GM21528 (cell line): Measurements from ENCODE around the gene MZT2B.
"Not testable (repeated sequence)": the region's sequence is repeated elsewhere in the genome, so short reads cannot be mapped to it uniquely, and the experiment has no call there.

Experiments
- ATAC-seq: cut with Tn5 transposase; IDR thresholded peaks from one replicate; pipeline ENCODE4 v1.9.1; 2021; ENCODE audit warnings: mild to moderate bottlenecking, moderate library complexity; ENCODE audit not compliant: unreplicated experiment, low FRiP score

Gene MZT2B

DNA sequence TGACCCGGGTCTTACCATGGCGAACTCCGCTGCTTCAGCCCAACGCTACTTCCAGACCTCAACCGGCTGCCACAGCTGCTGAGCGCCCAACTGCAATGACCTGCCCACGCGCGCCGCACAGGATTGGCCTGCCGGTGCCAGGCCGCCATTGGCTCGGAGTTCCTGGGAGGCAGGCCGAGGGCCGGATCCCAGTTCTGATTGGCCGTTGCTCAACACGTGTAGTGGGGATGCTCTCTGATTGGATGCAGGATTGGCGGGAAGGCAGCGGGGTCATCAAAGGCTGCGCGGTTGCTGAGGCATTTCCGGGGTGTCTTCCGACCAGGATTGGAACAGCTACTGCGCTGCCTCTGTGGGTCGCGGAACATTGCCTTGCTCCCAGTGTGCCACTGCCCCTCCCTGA, 16.3 kb downstream of the MZT2B start, which contains the start of gene TUBA3E:
Gene TUBA3E (minus strand): TSS at position 97 of the 400 bp plus-strand sequence. CDS start 79 bp downstream, at position 18.
- ATAC-seq, result no peak

DNA sequence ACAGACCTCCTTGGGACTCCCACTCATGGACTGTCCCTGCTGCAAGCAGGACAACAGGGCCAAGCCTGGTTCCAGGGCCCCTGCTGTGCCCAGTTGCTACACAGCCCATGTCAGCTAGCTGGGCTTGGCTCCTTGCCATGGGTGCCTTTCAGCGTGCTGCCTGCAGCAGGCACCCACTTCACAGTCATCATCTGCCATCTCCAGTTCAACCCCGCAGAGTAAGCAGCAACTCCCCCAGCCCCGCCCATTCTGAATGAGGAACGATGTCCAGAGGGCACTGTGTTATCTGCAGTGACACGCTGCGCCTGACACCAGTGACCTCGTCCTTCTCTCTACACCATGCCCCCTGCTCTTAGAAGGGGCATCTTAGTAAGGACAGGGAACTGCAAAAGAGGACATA, 20.5 kb downstream of the MZT2B start:
- ATAC-seq, result not testable (repeated sequence)

DNA sequence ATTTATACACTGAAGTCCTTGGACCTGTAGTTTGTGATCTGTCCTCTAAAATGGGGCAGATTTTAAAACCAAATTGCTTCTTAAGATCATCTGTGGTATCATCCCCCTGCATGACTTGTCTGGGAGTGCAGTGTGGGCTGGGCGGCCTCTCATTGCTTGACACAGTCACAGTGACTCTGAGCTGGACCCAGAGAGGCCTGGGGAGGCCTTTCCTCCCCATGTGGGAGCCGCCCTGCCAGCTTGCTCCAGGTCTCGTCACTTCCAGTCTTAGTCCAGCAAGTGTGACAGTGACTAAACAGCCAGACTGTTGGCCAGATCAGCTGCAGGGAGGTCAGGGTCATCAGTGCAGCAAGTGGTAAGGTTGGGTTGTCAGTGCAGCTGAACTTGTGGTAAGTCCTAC, 21.1 kb downstream of the MZT2B start:
- ATAC-seq, result not testable (repeated sequence)

DNA sequence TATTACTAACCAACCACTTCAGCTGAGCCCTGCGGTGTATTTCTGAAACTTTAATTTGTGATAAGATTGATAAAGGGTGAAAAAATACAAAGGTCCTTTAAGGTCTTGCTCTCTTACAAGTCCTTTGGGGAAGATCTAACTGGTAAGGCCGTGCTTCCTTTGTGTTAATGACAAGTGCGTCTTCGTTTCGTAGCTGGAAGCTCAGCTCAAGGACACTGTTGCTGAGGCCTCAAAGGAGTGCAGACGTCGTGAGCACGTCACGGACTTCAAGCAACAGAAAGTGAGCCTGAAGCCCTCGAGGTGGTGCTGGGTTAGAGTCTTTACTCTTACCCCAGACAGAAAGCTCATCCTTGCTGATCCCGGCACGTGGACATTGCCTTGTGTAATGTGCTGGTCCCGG, 25.0 kb downstream of the MZT2B start:
- ATAC-seq, result not testable (repeated sequence)

GRCh38 chr2:130219147-130219546, 37.1 kb downstream of the MZT2B start:
- not testable (repeated sequence) for ATAC-seq

- ATAC-seq, result not testable (repeated sequence)
These were observed 38.4 kb downstream of the MZT2B start for GRCh38 chr2:130220505-130220904.

DNA sequence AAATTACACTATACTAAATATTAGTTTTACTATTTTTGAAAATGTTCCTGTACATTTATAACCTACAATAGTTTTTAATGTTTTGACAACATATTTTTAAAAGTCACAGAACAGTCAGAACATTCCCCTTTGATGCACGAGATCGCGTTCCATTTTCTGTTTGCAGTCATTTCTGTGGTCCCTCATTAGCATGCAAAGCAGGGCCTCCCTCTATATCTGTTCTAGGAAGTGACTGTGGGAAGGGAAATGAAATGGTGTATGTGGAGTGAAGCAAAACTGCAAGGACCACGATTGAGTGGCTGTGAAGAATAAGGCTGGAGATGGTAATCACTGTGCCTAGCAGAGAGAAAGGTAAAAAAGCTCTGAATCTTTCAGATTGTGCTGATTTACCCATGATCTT, 40.5 kb downstream of the MZT2B start:
- peak; percentile 92 for ATAC-seq

GRCh38 chr2:130228005-130228404, 45.9 kb downstream of the MZT2B start:
- ATAC-seq, result not testable (repeated sequence)

DNA sequence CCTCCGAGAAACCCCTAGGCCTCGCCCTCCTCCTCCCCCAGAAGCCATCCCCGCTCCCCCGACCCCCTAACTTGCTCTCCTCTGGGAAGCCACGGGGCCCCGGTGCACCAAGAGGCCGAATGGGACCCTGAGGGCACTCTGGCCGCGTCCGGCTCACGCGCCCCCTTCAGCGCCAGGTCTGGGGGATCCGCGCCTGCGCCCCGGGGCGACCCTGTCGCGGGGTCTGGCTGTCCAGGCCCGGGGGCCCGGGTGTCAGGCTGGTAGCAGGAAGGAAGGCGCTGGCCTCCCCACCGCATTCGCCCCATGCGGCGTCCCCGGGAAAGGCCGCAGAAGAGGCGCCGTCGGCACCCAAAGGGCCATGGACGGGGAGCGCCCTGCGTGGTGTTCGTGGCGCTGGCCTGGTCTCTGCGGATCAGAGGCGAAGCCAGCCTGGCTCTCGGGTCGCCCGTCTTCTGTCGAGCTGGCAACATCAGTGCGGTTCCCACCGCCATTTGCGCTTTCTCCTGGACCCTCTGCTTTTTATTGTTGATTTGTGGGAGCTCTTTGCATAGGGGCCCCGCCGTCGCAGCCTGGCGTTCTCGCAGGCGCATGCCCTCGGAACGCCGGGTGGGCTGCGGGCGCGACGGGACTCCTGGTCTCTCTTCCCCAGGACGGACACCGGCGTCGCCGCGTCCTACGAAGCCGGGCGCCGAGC, 46.6 kb downstream of the MZT2B start:
- ATAC-seq, result not testable (repeated sequence)

DNA sequence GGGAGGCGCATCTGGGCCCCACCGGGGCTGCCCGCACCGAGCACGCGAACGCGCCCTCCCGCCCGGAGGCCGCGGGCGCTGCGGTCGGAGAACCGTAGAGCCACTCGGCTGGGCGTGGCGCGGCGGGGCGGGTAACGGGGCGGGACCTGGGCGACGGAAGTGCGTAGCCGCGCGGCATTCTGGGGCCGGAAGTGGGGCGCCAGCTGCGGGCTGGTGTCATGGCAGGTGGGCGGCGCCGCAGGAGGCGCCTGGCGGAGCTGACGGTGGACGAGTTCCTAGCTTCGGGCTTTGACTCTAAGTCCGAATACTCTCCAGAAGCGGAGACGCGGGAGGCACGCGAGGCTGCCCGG, 47.1 kb downstream of the MZT2B start:
- not testable (repeated sequence) for ATAC-seq

GRCh38 chr2:130230376-130230775, 48.3 kb downstream of the MZT2B start:
- ATAC-seq, result not testable (repeated sequence)

DNA sequence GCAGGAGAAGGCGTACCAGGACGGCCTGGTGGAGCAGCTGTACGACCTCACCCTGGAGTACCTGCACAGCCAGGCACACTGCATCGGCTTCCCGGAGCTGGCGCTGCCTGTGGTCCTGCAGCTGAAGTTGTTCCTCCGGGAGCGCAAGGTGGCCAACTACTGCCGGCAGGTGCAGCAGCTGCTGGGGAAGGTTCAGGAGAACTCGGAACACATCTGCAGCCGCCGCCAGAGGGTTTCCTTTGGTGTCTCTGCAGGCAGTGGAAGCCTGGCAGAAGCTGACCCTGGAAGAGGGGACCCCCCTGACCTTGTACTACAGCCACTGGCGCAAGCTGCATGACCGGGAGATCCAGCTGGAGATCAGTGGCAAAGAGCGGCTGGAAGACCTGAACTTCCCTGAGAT, 48.8 kb downstream of the MZT2B start:
- ATAC-seq, result not testable (repeated sequence)

DNA sequence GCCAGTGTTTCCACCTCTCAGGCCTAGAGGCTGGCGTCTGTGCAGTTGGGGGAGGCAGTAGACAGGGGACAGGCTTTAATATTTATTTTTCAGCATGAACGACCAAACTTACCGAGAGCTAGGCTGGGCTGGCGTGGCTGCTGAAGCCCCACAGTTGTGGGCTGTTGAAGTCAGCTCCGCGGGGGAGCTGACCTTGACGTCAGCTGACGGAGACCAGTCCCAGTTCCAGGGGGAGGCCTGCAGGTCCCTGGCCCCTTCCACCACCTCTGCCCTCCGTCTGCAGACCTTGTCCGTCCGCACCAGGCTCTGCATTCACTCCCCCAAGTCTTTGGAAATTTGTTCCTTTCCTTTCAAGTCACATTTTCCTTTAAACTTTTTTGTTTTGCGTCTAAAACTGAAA, 49.6 kb downstream of the MZT2B start:
- ATAC-seq, result no peak

DNA sequence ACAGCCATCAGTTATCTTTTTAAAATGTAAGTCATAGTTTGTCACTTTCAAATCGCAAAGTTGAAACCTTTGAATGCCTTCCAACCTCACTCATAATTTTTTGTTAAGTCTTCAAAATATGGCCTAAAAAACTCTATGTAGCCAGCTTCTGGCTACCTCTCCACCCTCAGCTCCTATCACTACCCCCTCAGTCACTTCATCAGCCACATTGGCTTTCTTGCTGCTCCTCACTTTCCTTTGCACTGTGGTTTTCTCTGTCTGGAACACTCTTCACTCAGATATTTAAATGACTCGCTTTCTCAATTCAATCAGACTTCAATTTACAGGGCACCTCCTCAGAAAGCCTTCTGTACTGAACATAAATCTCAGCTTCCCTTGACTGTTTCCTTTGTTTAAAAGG, 51.0 kb downstream of the MZT2B start:
- not testable (repeated sequence) for ATAC-seq

GRCh38 chr2:130239581-130239980, 57.5 kb downstream of the MZT2B start:
- not testable (repeated sequence) for ATAC-seq
